Articular chondrocyte of knee joint (primary cell): Measurements from ENCODE around the gene IZUMO2. TPM values are rescaled to one million over a fixed set of nuclear protein-coding genes. Genes with fewer than 3 reads are reported as not detected.

Source experiments
- total RNA-seq: library from RNA; depleted of rRNA; stranded (reverse); fragments of >200 nt; gene quantifications from 2 replicates; pipeline ENCODE4 v1.2.3, GENCODE V29; 2012

The IZUMO2 gene
- not detected in 2 replicates for total RNA-seq

DNA sequence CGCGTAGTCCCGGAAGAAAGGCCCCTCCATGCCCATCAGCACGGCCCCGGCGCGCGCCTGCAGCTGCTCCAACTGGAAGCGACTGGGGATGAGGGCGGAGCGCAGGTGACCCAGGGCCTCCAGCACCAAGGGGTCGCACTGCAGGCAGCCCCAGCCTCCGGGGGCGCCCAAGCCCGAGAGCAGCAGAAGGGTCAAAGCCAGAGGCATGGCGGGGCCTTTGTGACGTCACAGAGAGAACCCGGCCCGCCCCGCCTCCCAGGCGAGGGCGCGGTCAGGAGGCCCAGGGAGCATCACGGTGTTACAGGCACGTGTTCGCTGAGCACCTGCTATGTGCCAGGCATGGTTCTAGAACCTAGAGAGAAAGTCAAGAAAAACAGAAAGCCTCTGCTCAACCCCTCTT, at the start of gene IZUMO2:
Gene IZUMO2 (minus strand): TSS at position 294 of the 400 bp plus-strand sequence. CDS start 87 bp downstream, at position 207.

DNA sequence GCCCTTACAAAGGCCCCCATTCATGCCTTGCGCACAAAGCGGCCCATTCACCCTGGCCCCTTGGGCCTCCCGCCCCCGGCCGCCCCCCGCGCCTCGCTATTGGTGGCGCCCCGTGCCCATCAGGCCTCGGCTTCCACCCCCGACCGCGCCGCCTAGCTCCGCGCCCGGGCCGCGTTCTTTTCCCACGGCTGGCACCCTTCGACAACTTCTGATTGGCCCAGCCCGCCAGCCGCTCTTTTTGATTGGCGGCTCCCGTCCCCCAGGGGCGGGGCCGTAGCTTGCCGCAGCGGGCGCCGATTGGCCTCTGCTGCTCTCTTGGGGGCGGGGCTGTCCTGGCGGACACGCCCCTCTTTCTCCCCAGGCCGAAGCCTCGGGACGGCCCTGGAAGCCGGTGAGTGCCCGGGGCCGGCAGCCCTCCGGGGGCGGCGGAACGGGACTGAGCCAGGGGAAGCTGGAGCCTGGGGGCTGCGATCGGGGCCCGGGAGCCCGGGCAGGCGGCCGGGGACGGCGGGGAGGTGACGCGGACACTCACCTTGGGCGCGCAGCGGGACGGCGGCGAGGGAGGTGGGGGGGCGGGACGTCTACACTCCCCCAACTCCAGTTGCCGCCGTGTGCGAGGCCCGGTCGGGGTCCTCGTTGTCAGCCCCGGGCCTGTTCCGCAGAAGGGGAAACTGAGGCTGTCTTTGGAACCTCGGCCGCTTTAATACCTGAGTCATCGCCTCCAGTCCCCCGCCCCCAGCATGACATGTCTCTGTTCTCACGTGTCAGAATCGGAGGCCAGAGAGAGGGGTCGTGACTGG, 40.4 kb upstream of the IZUMO2 start, which contains the start of gene MYH14:
Gene MYH14 (plus strand): TSS at position 342 of the 800 bp plus-strand sequence. CDS start 6,744 bp downstream, outside the sequence.

Other genes with a start within 250 kb of the IZUMO2 start
- 9.1 and 11.5 TPM in 2 replicates for gene ATF5, start 234.1 kb downstream of the IZUMO2 start, total RNA-seq
- gene NUP62, start 233.8 kb downstream of the IZUMO2 start, total RNA-seq = 27.8 and 28.0 TPM in 2 replicates
- gene SIGLEC11, start 202.1 kb downstream of the IZUMO2 start, total RNA-seq = not detected in 2 replicates
- gene VRK3, start 137.9 kb downstream of the IZUMO2 start, total RNA-seq = 23.8 and 23.9 TPM in 2 replicates
- 8.6 and 9.0 TPM in 2 replicates for gene ZNF473, start 137.3 kb downstream of the IZUMO2 start, total RNA-seq
- gene MYH14, start 40.3 kb upstream of the IZUMO2 start, total RNA-seq = 0.32 and 0.65 TPM in 2 replicates
- 0.13 TPM in 1 of 2 replicates, not detected in the other for gene KCNC3, start 166.1 kb upstream of the IZUMO2 start, total RNA-seq
- gene NAPSA, start 202.4 kb upstream of the IZUMO2 start, total RNA-seq = 0.13 and 0.22 TPM in 2 replicates
- 49.3 and 57.5 TPM in 2 replicates for gene NR1H2, start 213.2 kb upstream of the IZUMO2 start, total RNA-seq
- gene POLD1, start 221.1 kb upstream of the IZUMO2 start, total RNA-seq = 9.4 and 10.5 TPM in 2 replicates